Thyroid gland (tissue), 4 donors: ENCODE results near the gene PDE8B.

ENCODE experiments used
- CTCF ChIP-seq, 6 experiments: fragments of 200-600 bp in 3 of 6; fragments of 450-650 bp in 3 of 6; sonication (generic) in 3 of 6; IDR thresholded peaks; one replicate each; pipeline ENCODE4 v1.5.1; 2016 to 2019; ENCODE audit warnings: antibody characterized with exemption in 6 of 6, mild to moderate bottlenecking in 2 of 6, inconsistent platforms in 1 of 6, moderate library complexity in 1 of 6
- POLR2A ChIP-seq, 2 donors: fragments of 450-650 bp; IDR thresholded peaks; one replicate each; pipeline ENCODE4 v1.6.1; 2017; ENCODE audit warnings: antibody characterized with exemption in 2 of 2, mild to moderate bottlenecking in 2 of 2, moderate library complexity in 1 of 2

GRCh38 chr5:77277759-77278158, 67.3 kb downstream of the PDE8B start:
- TF ChIP-seq CTCF (IDR thresholded peaks at IDR 0.05) (no peak), POLR2A (IDR thresholded peaks at IDR 0.05) (no peak)
